Vagina (tissue), 2 donors: ENCODE results near the gene AURKAIP1.

Source experiments
- CTCF ChIP-seq, 3 experiments: fragments of 450-650 bp in 2 of 3; fragments of 200-600 bp in 1 of 3; sonication (generic) in 1 of 3; IDR thresholded peaks; one replicate each; pipeline ENCODE4 v1.5.1; 2017 to 2019; ENCODE audit warnings: antibody characterized with exemption in 3 of 3, mild to moderate bottlenecking in 2 of 3, moderate library complexity in 2 of 3
- POLR2A ChIP-seq, 2 donors: fragments of 450-650 bp; IDR thresholded peaks; one replicate each; pipeline ENCODE4 v1.6.1; 2017; ENCODE audit warnings: antibody characterized with exemption in 2 of 2, mild to moderate bottlenecking in 2 of 2, moderate library complexity in 2 of 2

DNA sequence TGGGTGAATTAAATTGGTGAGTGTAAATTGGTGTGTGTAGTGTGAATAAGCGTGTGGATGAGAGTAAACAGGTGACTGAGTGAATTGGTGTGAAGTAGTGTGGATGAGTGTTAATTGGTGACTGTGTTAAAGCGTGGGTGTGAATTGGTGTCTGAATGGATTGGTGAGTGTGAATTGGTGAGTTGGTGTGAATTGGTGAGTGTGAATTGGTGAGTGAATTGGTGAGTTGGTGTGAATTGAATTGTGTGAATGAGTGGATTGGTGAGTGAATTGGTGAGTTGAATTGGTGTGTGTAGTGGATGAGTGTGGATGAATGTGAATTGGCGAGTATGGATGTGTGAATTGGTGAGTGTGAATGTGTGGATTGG, 8.3 kb downstream of the AURKAIP1 start:
- TF ChIP-seq CTCF (IDR thresholded peaks at IDR 0.05), result no peak
- TF ChIP-seq POLR2A (IDR thresholded peaks at IDR 0.05), result no peak
